KOPT-K1 (cell line): ENCODE results near the gene HRH3.

Source experiments
- H3K27ac ChIP-seq: fragments of 200-600 bp; sonication (generic); 2 replicates; pipeline ENCODE4 v1.5.1; 2016; ENCODE audit warnings: antibody characterized with exemption, mild to moderate bottlenecking, low read depth, low read length; ENCODE audit not compliant: poor library complexity, severe bottlenecking
- H3K36me3 ChIP-seq: fragments of 200-600 bp; sonication (generic); 2 replicates; pipeline ENCODE4 v1.5.1; 2017; ENCODE audit warnings: antibody characterized with exemption, mild to moderate bottlenecking, low read length, moderate library complexity; ENCODE audit not compliant: insufficient read depth
- H3K9me3 ChIP-seq: fragments of 200-600 bp; sonication (generic); 2 replicates; pipeline ENCODE4 v1.5.1; 2017; ENCODE audit warnings: antibody characterized with exemption, low read length, mild to moderate bottlenecking; ENCODE audit not compliant: insufficient read depth, poor library complexity, severe bottlenecking

The HRH3 gene

GRCh38 chr20:62219992-62220665 lies at the start of gene HRH3:
Gene HRH3, minus strand, starts transcription at chr20:62220278. Its CDS starts 308 bp downstream, at chr20:62219970.
- no peaks in the 10 kb centered on the region for H3K9me3 ChIP-seq
- no peak within 1 kb of the TSS for H3K27ac ChIP-seq
- H3K36me3 ChIP-seq = no peaks in the 10 kb centered on the region

GRCh38 chr20:62269871-62270270 lies 49.8 kb upstream of the HRH3 start:
- no peaks in the 10 kb centered on the region for H3K9me3 ChIP-seq
- peaks cover 32% of the 10 kb centered on the region for H3K36me3 ChIP-seq
- no peak overlapping the region for H3K27ac ChIP-seq

GRCh38 chr20:62269378-62269777 lies 49.3 kb upstream of the HRH3 start:
- no peak overlapping the region for H3K27ac ChIP-seq
- peaks cover 37% of the 10 kb centered on the region for H3K36me3 ChIP-seq
- H3K9me3 ChIP-seq = no peaks in the 10 kb centered on the region

GRCh38 chr20:62268228-62268900 lies 48.3 kb upstream of the HRH3 start:
- no peak overlapping the region for H3K27ac ChIP-seq
- peaks cover 35% of the 10 kb centered on the region for H3K36me3 ChIP-seq
- no peaks in the 10 kb centered on the region for H3K9me3 ChIP-seq

GRCh38 chr20:62267543-62267942 lies 47.5 kb upstream of the HRH3 start:
- H3K9me3 ChIP-seq = no peaks in the 10 kb centered on the region
- no peak overlapping the region for H3K27ac ChIP-seq
- peaks cover 28% of the 10 kb centered on the region for H3K36me3 ChIP-seq

GRCh38 chr20:62266851-62267250 lies 46.8 kb upstream of the HRH3 start:
- no peaks in the 10 kb centered on the region for H3K9me3 ChIP-seq
- peaks cover 21% of the 10 kb centered on the region for H3K36me3 ChIP-seq
- H3K27ac ChIP-seq = no peak overlapping the region

GRCh38 chr20:62266340-62266739 lies 46.3 kb upstream of the HRH3 start:
- Histone ChIP-seq H3K27ac (no peak overlapping the region), H3K36me3 (peaks cover 21% of the 10 kb centered on the region), H3K9me3 (no peaks in the 10 kb centered on the region)

GRCh38 chr20:62265365-62265764 lies 45.3 kb upstream of the HRH3 start:
- Histone ChIP-seq H3K27ac (no peak overlapping the region), H3K36me3 (peaks cover 26% of the 10 kb centered on the region), H3K9me3 (no peaks in the 10 kb centered on the region)

- H3K36me3 ChIP-seq = peaks cover 29% of the 10 kb centered on the region
- no peaks in the 10 kb centered on the region for H3K9me3 ChIP-seq
- H3K27ac ChIP-seq = no peak overlapping the region
These were observed 43.3 kb upstream of the HRH3 start for GRCh38 chr20:62263396-62263795.

GRCh38 chr20:62262064-62262463 lies 42.0 kb upstream of the HRH3 start:
- peaks cover 29% of the 10 kb centered on the region for H3K36me3 ChIP-seq
- H3K9me3 ChIP-seq = no peaks in the 10 kb centered on the region
- no peak overlapping the region for H3K27ac ChIP-seq

GRCh38 chr20:62259294-62259565 lies 39.2 kb upstream of the HRH3 start:
- H3K27ac ChIP-seq = no peak overlapping the region
- H3K9me3 ChIP-seq = no peaks in the 10 kb centered on the region
- peaks cover 11% of the 10 kb centered on the region for H3K36me3 ChIP-seq

- Histone ChIP-seq H3K36me3 (peaks cover 8% of the 10 kb centered on the region; the same call in 1 of the 2 replicates), H3K27ac (no peak overlapping the region), H3K9me3 (no peaks in the 10 kb centered on the region)
These were observed 38.6 kb upstream of the HRH3 start for GRCh38 chr20:62258499-62259293.

- H3K27ac ChIP-seq = no peak overlapping the region
- H3K36me3 ChIP-seq = peaks cover 8% of the 10 kb centered on the region; the same call in 1 of the 2 replicates
These were observed 35.9 kb upstream of the HRH3 start for GRCh38 chr20:62255976-62256375.

GRCh38 chr20:62254021-62254724 lies 34.1 kb upstream of the HRH3 start:
- H3K27ac ChIP-seq = no peak overlapping the region
- no peaks in the 10 kb centered on the region; the same call in 1 of the 2 replicates for H3K36me3 ChIP-seq
- H3K9me3 ChIP-seq = no peaks in the 10 kb centered on the region

More at GRCh38 chr20:62255976-62256375, 35.9 kb upstream of the HRH3 start:
- H3K9me3 ChIP-seq = no peaks in the 10 kb centered on the region

GRCh38 chr20:62253398-62253797 lies 33.3 kb upstream of the HRH3 start:
- Histone ChIP-seq H3K27ac (no peak overlapping the region), H3K9me3 (no peaks in the 10 kb centered on the region)

More at GRCh38 chr20:62253398-62253797, 33.3 kb upstream of the HRH3 start:
- H3K36me3 ChIP-seq = no peaks in the 10 kb centered on the region
